OCI-LY3 (cell line): Measurements from ENCODE around the gene CAPN7.

Experiments used
- H2AFZ ChIP-seq: fragments of 200-600, 300-600 bp; shearing (Covaris generic); 2 replicates; pipeline ENCODE4 v1.6.0; 2014; ENCODE audit warnings: antibody characterized with exemption, low read depth, low read length
- H3K27ac ChIP-seq: fragments of 200-600, 300-600 bp; sonication (generic); 2 replicates; pipeline ENCODE4 v1.5.1; 2014; ENCODE audit warnings: mild to moderate bottlenecking, low read length, moderate library complexity, mixed read lengths
- H3K27me3 ChIP-seq: fragments of 200-600, 300-600 bp; sonication (generic); 2 replicates; pipeline ENCODE4 v1.6.1; 2014; ENCODE audit warnings: low read depth, low read length, mixed read lengths
- H3K36me3 ChIP-seq: fragments of 200-600, 300-600 bp; sonication (generic); replicated peaks from 2 replicates; pipeline ENCODE3; 2014; ENCODE audit warnings: low read depth, low read length, mixed read lengths
- H3K4me1 ChIP-seq: fragments of 300-600, 200-600 bp; sonication (generic); 2 replicates; pipeline ENCODE4 v1.6.1; 2014; ENCODE audit warnings: low read length, mixed read lengths
- H3K4me2 ChIP-seq: fragments of 200-600, 300-600 bp; sonication (generic); 2 replicates; pipeline ENCODE4 v1.6.1; 2014; ENCODE audit warnings: low read length, mixed read lengths
- H3K4me3 ChIP-seq: fragments of 300-600, 200-600 bp; sonication (generic); 2 replicates; pipeline ENCODE4 v1.5.1; 2014; ENCODE audit warnings: antibody characterized with exemption, mild to moderate bottlenecking, low read length, moderate library complexity
- H3K79me2 ChIP-seq: fragments of 300-600, 200-600 bp; shearing (Covaris generic); 2 replicates; pipeline ENCODE4 v1.6.1; 2014; ENCODE audit warnings: mild to moderate bottlenecking, low read length, mixed read lengths
- H3K9ac ChIP-seq: fragments of 300-600, 200-600 bp; shearing (Covaris generic); 2 replicates; pipeline ENCODE4 v1.6.0; 2014; ENCODE audit warnings: mild to moderate bottlenecking, low read length, moderate library complexity
- H3K9me3 ChIP-seq: fragments of 200-600, 300-600 bp; shearing (Covaris generic); 2 replicates; pipeline ENCODE4 v1.6.1; 2014; ENCODE audit warnings: low read length, mixed read lengths; ENCODE audit not compliant: insufficient read depth
- H4K20me1 ChIP-seq: fragments of 200-600, 300-600 bp; sonication (generic); 2 replicates; pipeline ENCODE4 v1.6.1; 2016; ENCODE audit warnings: low read length, mixed read lengths; ENCODE audit not compliant: insufficient read depth
- CTCF ChIP-seq: fragments of 200-600, 300-600 bp; sonication (generic); IDR thresholded peaks from 2 replicates; pipeline ENCODE4 v1.5.1; 2014; ENCODE audit warnings: antibody characterized with exemption, low read length, low read depth
- EZH2phosphoT487 ChIP-seq: fragments of 200-600 bp; shearing (Covaris generic); IDR thresholded peaks from 2 replicates; pipeline ENCODE4 v1.6.1; 2018; ENCODE audit warnings: antibody characterized with exemption, mixed run types, low read depth

Gene CAPN7

GRCh38 chr3:15265655-15266509 lies 59.8 kb downstream of the CAPN7 start:
- peaks cover 16% of the 10 kb centered on the region; the same call in 1 of the 2 replicates for H4K20me1 ChIP-seq
- no peak overlapping the region for H2AFZ ChIP-seq
- no peak overlapping the region for H3K9ac ChIP-seq
- peaks cover 54% of the 10 kb centered on the region for H3K36me3 ChIP-seq
- H3K4me2 ChIP-seq, result no peak overlapping the region
- H3K9me3 ChIP-seq, result no peaks in the 10 kb centered on the region
- TF ChIP-seq EZH2phosphoT487 (no peak), CTCF (no peak)
- no peak overlapping the region for H3K4me3 ChIP-seq
- no peaks in the 10 kb centered on the region for H3K27me3 ChIP-seq
- peaks cover 77% of the 10 kb centered on the region for H3K79me2 ChIP-seq
- H3K27ac ChIP-seq, result no peak overlapping the region
- H3K4me1 ChIP-seq, result peaks cover 32% of the 10 kb centered on the region

GRCh38 chr3:15266510-15267376 lies 60.7 kb downstream of the CAPN7 start:
- Histone ChIP-seq H3K27ac (no peak overlapping the region), H4K20me1 (peaks cover 16% of the 10 kb centered on the region; the same call in 1 of the 2 replicates), H3K9ac (no peak overlapping the region), H3K4me2 (no peak overlapping the region), H3K4me1 (peaks cover 41% of the 10 kb centered on the region), H3K9me3 (no peaks in the 10 kb centered on the region), H3K36me3 (peaks cover 45% of the 10 kb centered on the region), H3K4me3 (no peak overlapping the region), H3K79me2 (peaks cover 80% of the 10 kb centered on the region), H2AFZ (no peak overlapping the region), H3K27me3 (no peaks in the 10 kb centered on the region)
- TF ChIP-seq EZH2phosphoT487, result no peak
- TF ChIP-seq CTCF, result no peak

GRCh38 chr3:15267502-15267901 lies 61.5 kb downstream of the CAPN7 start:
- no peak overlapping the region for H3K4me3 ChIP-seq
- H3K9me3 ChIP-seq, result no peaks in the 10 kb centered on the region
- H3K36me3 ChIP-seq, result peaks cover 42% of the 10 kb centered on the region
- peaks cover 16% of the 10 kb centered on the region; the same call in 1 of the 2 replicates for H4K20me1 ChIP-seq
- H3K27ac ChIP-seq, result no peak overlapping the region
- H2AFZ ChIP-seq, result no peak overlapping the region
- peaks cover 49% of the 10 kb centered on the region for H3K4me1 ChIP-seq
- no peaks in the 10 kb centered on the region for H3K27me3 ChIP-seq
- TF ChIP-seq EZH2phosphoT487 (no peak), CTCF (no peak)
- H3K4me2 ChIP-seq, result no peak overlapping the region
- H3K9ac ChIP-seq, result no peak overlapping the region
- H3K79me2 ChIP-seq, result peaks cover 80% of the 10 kb centered on the region
